ENCODE data around the gene NAV2.

The NAV2 gene

DNA sequence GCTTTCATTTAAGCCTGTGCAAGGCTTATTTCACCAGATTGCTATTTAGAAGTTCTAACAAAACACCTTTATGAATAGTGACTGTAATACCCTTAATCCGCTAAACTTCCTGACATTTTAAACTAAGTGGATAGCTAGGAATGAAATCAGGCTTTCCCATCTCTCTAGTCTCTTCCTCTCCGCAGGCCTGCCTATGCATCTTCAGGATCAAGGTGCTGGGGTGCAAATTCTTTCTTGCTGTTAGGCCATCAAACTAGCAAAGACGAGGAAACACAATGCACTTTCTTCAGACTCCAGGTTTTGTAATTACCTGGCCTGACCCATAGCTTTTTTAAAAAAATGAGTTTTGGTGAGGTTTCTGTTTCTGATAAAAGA lies 298.2 kb downstream of the NAV2 start:
- H3K36me3 Mint-ChIP-seq, result no peaks in the 10 kb centered on the region
- ATAC-seq (ENCODE audit: low read depth) (no peak), DNase-seq (ENCODE audit: low spot score in 2 of 2) (no peak)
- H3K27me3 Mint-ChIP-seq, result peaks cover 1% of the 10 kb centered on the region
- H3K27ac Mint-ChIP-seq, result no peak overlapping the region
- no peak overlapping the region for H3K4me3 Mint-ChIP-seq
- H3K4me1 Mint-ChIP-seq, result no peaks in the 10 kb centered on the region
- no peaks in the 10 kb centered on the region for H3K9me3 Mint-ChIP-seq

DNA sequence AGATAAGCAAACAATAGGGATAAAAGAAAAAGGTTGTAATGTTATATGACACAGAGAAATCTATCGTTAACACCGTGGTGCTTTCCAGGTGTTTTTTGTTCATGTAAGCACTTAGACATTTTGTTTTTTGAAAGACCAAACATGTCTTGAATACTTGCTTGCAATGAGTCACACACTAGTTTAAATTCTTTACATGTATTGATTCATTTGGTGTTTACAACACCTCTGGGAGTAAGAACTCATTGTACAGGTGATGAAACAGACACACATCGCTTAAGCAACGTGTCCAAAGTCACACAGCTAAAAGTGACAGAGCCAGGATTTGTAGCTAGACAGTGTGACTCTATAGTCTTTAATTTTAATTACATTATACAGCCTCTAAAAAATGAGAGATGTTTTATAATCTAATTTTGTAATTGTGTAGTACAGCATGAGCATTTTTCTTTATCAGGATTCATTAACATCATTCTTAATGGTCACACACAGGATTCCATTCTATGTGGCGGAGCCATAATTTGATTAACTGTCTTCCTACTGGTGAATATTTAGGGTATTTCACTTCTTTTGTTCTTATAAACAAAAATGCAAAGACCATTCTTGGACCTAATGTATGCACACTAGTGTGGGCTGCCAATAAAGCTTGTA lies 298.8 kb downstream of the NAV2 start:
- Mint-ChIP-seq H3K4me1 (no peaks in the 10 kb centered on the region), H3K9me3 (no peaks in the 10 kb centered on the region), H3K36me3 (no peaks in the 10 kb centered on the region), H3K27me3 (peaks cover 3% of the 10 kb centered on the region), H3K4me3 (no peak overlapping the region), H3K27ac (no peak overlapping the region)
- DNase-seq (ENCODE audit: low spot score in 2 of 2) (no peak), ATAC-seq (ENCODE audit: low read depth) (no peak)

GRCh38 chr11:20013346-20014066 lies 300.9 kb downstream of the NAV2 start:
- Mint-ChIP-seq H3K9me3 (no peaks in the 10 kb centered on the region), H3K36me3 (no peaks in the 10 kb centered on the region), H3K4me1 (no peaks in the 10 kb centered on the region), H3K27ac (no peak overlapping the region), H3K4me3 (no peak overlapping the region), H3K27me3 (peaks cover 3% of the 10 kb centered on the region)
- ATAC-seq (ENCODE audit: low read depth) (no peak), DNase-seq (ENCODE audit: low spot score in 2 of 2) (no peak)

GRCh38 chr11:20014067-20014402 lies 301.4 kb downstream of the NAV2 start:
- Mint-ChIP-seq H3K27me3 (peaks cover 3% of the 10 kb centered on the region), H3K27ac (no peak overlapping the region), H3K4me1 (no peaks in the 10 kb centered on the region)

DNA sequence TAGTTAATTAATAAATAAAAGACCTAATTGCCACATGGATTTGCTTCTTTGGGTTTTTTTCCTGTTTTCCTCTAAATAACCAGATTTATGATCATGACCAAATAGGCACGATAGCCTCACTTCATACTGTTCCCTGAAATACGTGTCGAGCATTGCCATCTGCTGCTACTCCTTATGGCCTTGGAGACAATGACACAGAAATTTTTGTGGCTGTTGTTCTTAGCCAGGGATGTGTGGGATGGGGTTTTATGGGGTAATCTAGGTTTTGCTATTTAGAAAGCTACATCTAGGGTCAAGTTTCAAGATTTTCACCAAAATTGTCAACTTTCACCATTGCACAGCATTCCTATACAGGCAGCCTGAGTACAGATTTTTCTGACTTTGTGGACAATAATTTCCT lies 302.5 kb downstream of the NAV2 start:
- no peaks in the 10 kb centered on the region for H3K9me3 Mint-ChIP-seq
- no peaks in the 10 kb centered on the region for H3K36me3 Mint-ChIP-seq
- peaks cover 3% of the 10 kb centered on the region for H3K27me3 Mint-ChIP-seq
- no peak overlapping the region for H3K4me3 Mint-ChIP-seq
- no peak for ATAC-seq (ENCODE audit: low read depth)
- no peak overlapping the region for H3K27ac Mint-ChIP-seq
- no peak for DNase-seq (ENCODE audit: low spot score in 2 of 2)
- H3K4me1 Mint-ChIP-seq, result no peaks in the 10 kb centered on the region

More at GRCh38 chr11:20014067-20014402, 301.4 kb downstream of the NAV2 start:
- no peaks in the 10 kb centered on the region for H3K9me3 Mint-ChIP-seq
- no peak for ATAC-seq (ENCODE audit: low read depth)
- H3K4me3 Mint-ChIP-seq, result no peak overlapping the region
- no peak for DNase-seq (ENCODE audit: low spot score in 2 of 2)
- no peaks in the 10 kb centered on the region for H3K36me3 Mint-ChIP-seq

DNA sequence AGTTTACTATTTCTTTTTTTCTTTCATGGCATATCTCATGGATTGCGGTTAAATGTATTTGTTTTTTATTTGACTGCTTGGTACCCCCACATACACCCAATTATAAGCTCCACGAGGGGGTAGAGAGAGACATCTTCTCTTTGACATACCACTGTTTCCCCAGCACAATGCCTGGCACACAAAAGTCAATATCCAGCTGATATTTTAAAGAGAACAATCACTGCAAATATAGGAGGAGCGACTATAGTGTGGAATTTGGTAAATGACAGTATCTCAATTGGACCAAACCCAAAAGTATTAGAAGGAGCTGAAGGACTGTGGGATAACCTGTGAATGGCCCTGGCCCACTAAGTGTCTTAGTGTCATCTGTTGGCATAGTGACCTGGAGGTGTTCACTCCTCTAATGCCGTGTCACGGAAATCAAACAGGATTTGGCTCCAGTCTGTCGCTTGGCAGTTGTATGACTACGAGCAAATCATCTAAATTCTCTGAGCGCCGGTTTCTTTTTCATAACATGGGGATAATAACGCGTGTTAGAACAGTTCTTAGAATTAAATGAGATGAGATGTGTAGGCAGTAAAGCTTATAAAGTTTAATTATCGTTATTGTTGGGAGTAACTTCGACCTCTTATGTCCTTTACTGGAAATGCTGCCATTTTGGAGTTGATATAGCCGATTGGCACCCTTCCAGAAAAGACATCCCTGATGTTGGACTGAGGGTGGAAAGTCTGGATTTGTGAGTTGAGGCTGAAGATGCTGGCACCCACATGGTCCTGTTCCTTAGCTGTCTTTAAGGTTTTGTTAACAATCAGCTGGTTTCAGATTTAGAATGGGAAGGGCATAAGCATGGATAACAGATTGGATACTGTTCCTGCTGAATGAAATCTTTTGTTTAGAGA lies 303.1 kb downstream of the NAV2 start:
- H3K27ac Mint-ChIP-seq, result no peak overlapping the region
- H3K27me3 Mint-ChIP-seq, result peaks cover 3% of the 10 kb centered on the region
- no peaks in the 10 kb centered on the region for H3K9me3 Mint-ChIP-seq
- no peak overlapping the region for H3K4me3 Mint-ChIP-seq
- H3K4me1 Mint-ChIP-seq, result no peaks in the 10 kb centered on the region
- ATAC-seq (ENCODE audit: low read depth) (no peak), DNase-seq (ENCODE audit: low spot score in 2 of 2) (no peak)
- H3K36me3 Mint-ChIP-seq, result no peaks in the 10 kb centered on the region

- H3K4me3 Mint-ChIP-seq, result no peak overlapping the region
Measured at GRCh38 chr11:20016526-20016925, 303.9 kb downstream of the NAV2 start.

GRCh38 chr11:20017320-20017719 lies 304.7 kb downstream of the NAV2 start:
- Mint-ChIP-seq H3K27me3 (peaks cover 3% of the 10 kb centered on the region), H3K4me3 (no peak overlapping the region), H3K9me3 (no peaks in the 10 kb centered on the region), H3K27ac (no peak overlapping the region), H3K36me3 (no peaks in the 10 kb centered on the region), H3K4me1 (no peaks in the 10 kb centered on the region)
- DNase-seq (ENCODE audit: low spot score in 2 of 2), result no peak
- ATAC-seq (ENCODE audit: low read depth), result no peak

More at GRCh38 chr11:20016526-20016925, 303.9 kb downstream of the NAV2 start:
- Mint-ChIP-seq H3K36me3 (no peaks in the 10 kb centered on the region), H3K27me3 (peaks cover 3% of the 10 kb centered on the region), H3K9me3 (no peaks in the 10 kb centered on the region), H3K4me1 (no peaks in the 10 kb centered on the region), H3K27ac (no peak overlapping the region)
- DNase-seq (ENCODE audit: low spot score in 2 of 2) (no peak), ATAC-seq (ENCODE audit: low read depth) (no peak)

DNA sequence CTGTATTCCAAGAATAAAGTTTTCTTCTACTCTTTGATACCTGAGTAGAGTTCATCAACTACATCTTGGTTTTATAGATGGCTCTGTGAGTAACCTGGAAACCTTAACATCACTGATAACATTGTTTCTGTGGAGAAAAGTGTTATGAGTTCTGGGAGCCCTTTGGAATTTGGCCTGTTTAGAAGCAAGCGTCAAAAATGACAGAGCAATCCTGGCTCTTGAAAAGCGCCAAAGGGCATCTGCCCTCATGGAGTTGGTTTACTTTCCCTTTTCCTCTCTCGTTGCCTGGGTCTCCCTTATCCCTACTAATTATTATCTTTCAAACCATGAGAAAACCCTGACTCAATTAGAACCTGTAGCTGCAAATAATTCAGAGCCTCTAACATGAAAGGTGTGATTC lies 307.6 kb downstream of the NAV2 start:
- DNase-seq (ENCODE audit: low spot score in 2 of 2) (no peak), ATAC-seq (ENCODE audit: low read depth) (no peak)
- H3K4me3 Mint-ChIP-seq, result no peak overlapping the region
- H3K27me3 Mint-ChIP-seq, result peaks cover 6% of the 10 kb centered on the region
- H3K9me3 Mint-ChIP-seq, result no peaks in the 10 kb centered on the region
- no peaks in the 10 kb centered on the region for H3K36me3 Mint-ChIP-seq
- no peaks in the 10 kb centered on the region for H3K4me1 Mint-ChIP-seq
- no peak overlapping the region for H3K27ac Mint-ChIP-seq

- Mint-ChIP-seq H3K36me3 (no peaks in the 10 kb centered on the region), H3K27ac (no peak overlapping the region), H3K9me3 (no peaks in the 10 kb centered on the region), H3K4me3 (no peak overlapping the region), H3K4me1 (no peaks in the 10 kb centered on the region), H3K27me3 (peaks cover 5% of the 10 kb centered on the region)
- ATAC-seq (ENCODE audit: low read depth) (no peak), DNase-seq (ENCODE audit: low spot score in 2 of 2) (no peak)
Measured at GRCh38 chr11:20020716-20021115, 308.1 kb downstream of the NAV2 start.

GRCh38 chr11:20021212-20021611 lies 308.6 kb downstream of the NAV2 start:
- H3K9me3 Mint-ChIP-seq, result no peaks in the 10 kb centered on the region
- no peak for ATAC-seq (ENCODE audit: low read depth)
- H3K4me3 Mint-ChIP-seq, result no peak overlapping the region
- H3K4me1 Mint-ChIP-seq, result no peaks in the 10 kb centered on the region
- H3K36me3 Mint-ChIP-seq, result no peaks in the 10 kb centered on the region
- H3K27me3 Mint-ChIP-seq, result peaks cover 3% of the 10 kb centered on the region
- no peak overlapping the region for H3K27ac Mint-ChIP-seq
- no peak for DNase-seq (ENCODE audit: low spot score in 2 of 2)

- Mint-ChIP-seq H3K4me1 (no peaks in the 10 kb centered on the region), H3K4me3 (no peak overlapping the region), H3K9me3 (no peaks in the 10 kb centered on the region), H3K27me3 (peaks cover 5% of the 10 kb centered on the region), H3K36me3 (no peaks in the 10 kb centered on the region), H3K27ac (no peak overlapping the region)
- ATAC-seq (ENCODE audit: low read depth) (no peak), DNase-seq (ENCODE audit: low spot score in 2 of 2) (no peak)
Measured at GRCh38 chr11:20021771-20022362, 309.2 kb downstream of the NAV2 start.

DNA sequence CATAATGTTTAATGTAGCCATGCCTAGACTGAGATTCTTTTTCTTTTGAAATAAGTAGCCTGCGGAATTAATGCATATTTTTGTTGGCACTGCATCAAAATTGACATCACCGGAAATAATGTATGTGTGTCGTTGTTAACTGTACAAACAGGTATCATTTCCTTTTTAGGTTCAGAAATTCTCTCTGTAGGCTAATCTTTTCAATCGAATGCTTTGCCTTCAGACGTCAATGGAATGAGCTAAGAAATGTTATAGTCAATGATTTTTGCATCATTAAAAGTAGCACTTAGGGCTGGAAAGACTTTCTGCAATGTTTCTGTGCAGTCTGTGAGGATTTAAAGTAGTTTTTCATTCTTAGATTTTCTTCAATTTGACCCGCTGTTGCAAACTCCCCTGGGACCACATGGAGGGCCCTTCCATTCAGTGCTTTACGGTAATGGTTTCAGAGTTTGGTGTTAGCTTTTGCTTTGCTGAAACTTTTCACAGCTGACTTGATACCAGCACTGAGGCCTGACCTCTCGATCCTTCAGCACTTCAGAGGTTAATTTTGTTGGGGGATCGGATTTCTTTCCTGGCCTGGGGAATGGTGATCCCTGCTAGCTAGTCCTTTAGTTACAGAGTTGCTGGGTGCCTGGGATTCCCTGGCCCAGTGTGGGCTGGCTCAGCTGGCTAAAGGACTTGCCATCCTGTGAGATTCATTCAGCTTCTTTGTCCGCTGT lies 309.9 kb downstream of the NAV2 start:
- no peaks in the 10 kb centered on the region for H3K36me3 Mint-ChIP-seq
- H3K27ac Mint-ChIP-seq, result no peak overlapping the region
- DNase-seq (ENCODE audit: low spot score in 2 of 2) (no peak), ATAC-seq (ENCODE audit: low read depth) (no peak)
- H3K27me3 Mint-ChIP-seq, result peaks cover 5% of the 10 kb centered on the region
- no peaks in the 10 kb centered on the region for H3K9me3 Mint-ChIP-seq
- no peaks in the 10 kb centered on the region for H3K4me1 Mint-ChIP-seq
- H3K4me3 Mint-ChIP-seq, result no peak overlapping the region

- Mint-ChIP-seq H3K36me3 (no peaks in the 10 kb centered on the region), H3K9me3 (no peaks in the 10 kb centered on the region), H3K27ac (no peak overlapping the region), H3K4me1 (no peaks in the 10 kb centered on the region), H3K4me3 (no peak overlapping the region), H3K27me3 (peaks cover 5% of the 10 kb centered on the region)
- DNase-seq (ENCODE audit: low spot score in 2 of 2) (no peak), ATAC-seq (ENCODE audit: low read depth) (no peak)
Measured at GRCh38 chr11:20023082-20023426, 310.4 kb downstream of the NAV2 start.

All from memory B cell (primary cell).